Thyroid gland (tissue), 4 donors: Measurements from ENCODE around the gene SEPSECS.

Source experiments
- CTCF ChIP-seq, 6 experiments: fragments of 200-600 bp in 3 of 6; fragments of 450-650 bp in 3 of 6; sonication (generic) in 3 of 6; IDR thresholded peaks; one replicate each; pipeline ENCODE4 v1.5.1; 2016 to 2019; ENCODE audit warnings: antibody characterized with exemption in 6 of 6, mild to moderate bottlenecking in 2 of 6, inconsistent platforms in 1 of 6, moderate library complexity in 1 of 6
- POLR2A ChIP-seq, 2 donors: fragments of 450-650 bp; IDR thresholded peaks; one replicate each; pipeline ENCODE4 v1.6.1; 2017; ENCODE audit warnings: antibody characterized with exemption in 2 of 2, mild to moderate bottlenecking in 2 of 2, moderate library complexity in 1 of 2

- TF ChIP-seq POLR2A (IDR thresholded peaks at IDR 0.05) (no peak), CTCF (IDR thresholded peaks at IDR 0.05) (no peak)
Measured at GRCh38 chr4:25089051-25089763, 71.0 kb downstream of the SEPSECS start.
